SU-DHL-6 (cell line): Measurements from ENCODE around the gene RACGAP1.

Experiments
- H2AFZ ChIP-seq: fragments of 200-600 bp; sonication (generic); 2 replicates; pipeline ENCODE4 v1.6.1; 2014; ENCODE audit warnings: low read depth, mild to moderate bottlenecking, moderate library complexity, mixed read lengths, antibody characterized with exemption, low read length; ENCODE audit not compliant: severe bottlenecking
- H3F3A ChIP-seq: fragments of 200-600 bp; shearing (Covaris generic); 2 replicates; pipeline ENCODE4 v1.6.0; 2016; ENCODE audit warnings: antibody characterized with exemption, mild to moderate bottlenecking; ENCODE audit not compliant: insufficient read depth
- H3K27ac ChIP-seq: fragments of 200-600 bp; sonication (generic); 2 replicates; pipeline ENCODE4 v1.5.1; 2016; ENCODE audit warnings: low read depth, mild to moderate bottlenecking, low read length, moderate library complexity, mixed read lengths
- H3K27me3 ChIP-seq: fragments of 200-600 bp; sonication (generic), shearing (Covaris generic); 2 replicates; pipeline ENCODE4 v1.6.0; 2014; ENCODE audit warnings: mild to moderate bottlenecking, low read length
- H3K36me3 ChIP-seq: fragments of 200-600 bp; sonication (generic); 2 replicates; pipeline ENCODE4 v1.6.1; 2014; ENCODE audit warnings: mild to moderate bottlenecking, low read length, mixed read lengths
- H3K4me2 ChIP-seq: fragments of 300-600, 200-600 bp; shearing (Covaris generic), sonication (generic); 2 replicates; pipeline ENCODE4 v1.6.0; 2014; ENCODE audit warnings: low read length, low read depth, mild to moderate bottlenecking; ENCODE audit not compliant: poor library complexity, severe bottlenecking
- H3K4me3 ChIP-seq: fragments of 200-600 bp; sonication (generic); 2 replicates; pipeline ENCODE4 v1.5.1; 2014; ENCODE audit warnings: antibody characterized with exemption, low read length, mild to moderate bottlenecking, mixed read lengths; ENCODE audit not compliant: insufficient read depth, poor library complexity, severe bottlenecking
- H3K79me2 ChIP-seq: fragments of 200-600 bp; sonication (generic); 2 replicates; pipeline ENCODE4 v1.6.1; 2014; ENCODE audit warnings: mild to moderate bottlenecking, low read length, moderate library complexity; ENCODE audit not compliant: insufficient read depth
- H3K9ac ChIP-seq: fragments of 200-600 bp; sonication (generic); 2 replicates; pipeline ENCODE4 v1.7.0; 2014; ENCODE audit warnings: mild to moderate bottlenecking, low read length
- H3K9me2 ChIP-seq: fragments of 200-600 bp; sonication (generic); replicated peaks from 2 replicates; pipeline ENCODE4 v1.6.1; 2014; ENCODE audit warnings: low read length; ENCODE audit not compliant: insufficient read depth
- H3K9me3 ChIP-seq: fragments of 200-600 bp; sonication (generic); 2 replicates; pipeline ENCODE4 v1.6.1; 2014; ENCODE audit warnings: low read length, mixed read lengths; ENCODE audit not compliant: insufficient read depth
- H4K20me1 ChIP-seq: fragments of 200-600 bp; sonication (generic); 2 replicates; pipeline ENCODE4 v1.6.1; 2014; ENCODE audit warnings: low read depth, mild to moderate bottlenecking, antibody characterized with exemption, low read length, moderate library complexity, mixed read lengths
- CTCF ChIP-seq: fragments of 200-600 bp; sonication (generic); IDR thresholded peaks from one replicate; pipeline ENCODE4 v1.5.1; 2017; ENCODE audit warnings: antibody characterized with exemption, mild to moderate bottlenecking, low read length, moderate library complexity; ENCODE audit not compliant: insufficient read depth, poor library complexity, severe bottlenecking
- EZH2phosphoT487 ChIP-seq: fragments of 200-600 bp; sonication (generic), shearing (Covaris generic); conservative IDR thresholded peaks from 2 replicates; pipeline ENCODE4 v1.6.1; 2018; ENCODE audit warnings: mild to moderate bottlenecking, antibody characterized with exemption, low read length, moderate library complexity, mixed read lengths

The RACGAP1 gene

GRCh38 chr12:49939307-49939706 is 86.0 kb downstream of the RACGAP1 start:
- Histone ChIP-seq H2AFZ (no peak overlapping the region), H3K27ac (no peak overlapping the region), H3K9ac (no peak overlapping the region), H3K36me3 (no peaks in the 10 kb centered on the region), H4K20me1 (no peaks in the 10 kb centered on the region), H3K9me3 (no peaks in the 10 kb centered on the region), H3K79me2 (no peaks in the 10 kb centered on the region), H3K4me3 (no peak overlapping the region), H3K9me2 (no peaks in the 10 kb centered on the region), H3F3A (no peaks in the 10 kb centered on the region), H3K4me2 (no peak overlapping the region), H3K27me3 (no peaks in the 10 kb centered on the region)
- TF ChIP-seq CTCF (no peak), EZH2phosphoT487 (no peak)
